A549 (cell line): Measurements from ENCODE around the gene RALGAPA1. TPM values are rescaled to one million over a fixed set of nuclear protein-coding genes. Genes with fewer than 3 reads are reported as not detected.

ENCODE experiments used
- ATAC-seq, 2 experiments: fragments of 200-7000 bp in 1 of 2; fragments of >200 bp in 1 of 2; cut with Nextera tagmentation in 1 of 2; cut with Tn5 transposase in 1 of 2; 3 replicates each; pipeline versions ENCODE4 v1.8.0 to v1.9.1; 2018 to 2020; ENCODE audit warnings: mild to moderate bottlenecking in 1 of 2, moderate library complexity in 1 of 2
- CTCF ChIA-PET: fragments of 300-600 bp; sonication (Branson Sonifier 250); formaldehyde crosslinking; extraction: SDS; loops from one replicate; lab custom pipeline; 2021; ENCODE audit warnings: antibody characterized with exemption, inconsistent platforms; lab: Yijun Ruan, JAX
- POLR2A ChIA-PET: fragments of 350-600 bp; formaldehyde crosslinking; extraction: SDS; loops from one replicate; lab custom pipeline; 2021; ENCODE audit warnings: antibody characterized with exemption, inconsistent platforms; lab: Yijun Ruan, JAX
- DNase-seq, 2 experiments: peaks; one replicate each; pipeline versions ENCODE4 v3.0.0 to v3.0.0-alpha.2; 2011 to 2016; ENCODE audit warnings: low read depth in 1 of 2, low spot score in 1 of 2
- FAIRE-seq: peaks from 2 replicates; lab custom pipeline; 2011; peaks lifted over from hg19 to GRCh38; lab: Jason Lieb, UNC
- H3K27ac ChIP-seq, 2 experiments: fragments of >200 bp; sonication (Bioruptor Twin); formaldehyde crosslinking; 3 replicates each; pipeline ENCODE4 v1.5.1; 2016 to 2017
- H3K4me1 ChIP-seq: fragments of >200 bp; sonication (Bioruptor Twin); formaldehyde crosslinking; 3 replicates; pipeline ENCODE4 v1.6.1; 2016
- H3K4me2 ChIP-seq: fragments of >200 bp; sonication (Bioruptor Twin); formaldehyde crosslinking; 3 replicates; pipeline ENCODE4 v1.6.1; 2016
- H3K4me3 ChIP-seq: fragments of >200 bp; sonication (Bioruptor Twin); formaldehyde crosslinking; 3 replicates; pipeline ENCODE4 v1.5.1; 2016
- H3K9me3 ChIP-seq: fragments of >200 bp; sonication (Bioruptor Twin); formaldehyde crosslinking; 3 replicates; pipeline ENCODE4 v1.6.1; 2016
- BHLHE40 ChIP-seq: IDR thresholded peaks from 2 replicates; pipeline ENCODE4 v1.6.1; 2012; ENCODE audit warnings: low read depth, low read length, inconsistent platforms
- CBX2 ChIP-seq: fragments of 200-600 bp; sonication (generic); IDR thresholded peaks from 2 replicates; pipeline ENCODE4 v1.6.1; 2016; ENCODE audit warnings: low read depth, mild to moderate bottlenecking, borderline replicate concordance
- CBX8 ChIP-seq: fragments of 200-600 bp; sonication (generic); IDR thresholded peaks from 2 replicates; pipeline ENCODE4 v1.6.1; 2016
- CEBPB ChIP-seq, 2 experiments: fragments of >200 bp in 1 of 2; sonication (Bioruptor Twin) in 1 of 2; formaldehyde crosslinking in 1 of 2; IDR thresholded peaks; 2 replicates each; pipeline ENCODE4 v1.6.1; 2012 to 2016
- CHD2 ChIP-seq: fragments of 150-350 bp; IDR thresholded peaks from 2 replicates; pipeline ENCODE4 v1.6.1; 2014; ENCODE audit warnings: low read length; ENCODE audit not compliant: partially characterized antibody
- EHF ChIP-seq: fragments of 250-450 bp; sonication (Bioruptor Pico); IDR thresholded peaks from 2 replicates; pipeline ENCODE4 v1.5.0; 2020; ENCODE audit warnings: mild to moderate bottlenecking
- EP300 ChIP-seq, 2 experiments: fragments of >200 bp; sonication (Bioruptor Twin); formaldehyde crosslinking; IDR thresholded peaks; 2 replicates in 1 of 2; 3 replicates in 1 of 2; pipeline ENCODE4 v1.6.1; 2016 to 2017
- ESRRA ChIP-seq: fragments of 150-350 bp; IDR thresholded peaks from 2 replicates; pipeline ENCODE4 v1.6.1; 2014; ENCODE audit warnings: mild to moderate bottlenecking, low read length, borderline replicate concordance
- FOXS1 ChIP-seq: fragments of 250-450 bp; sonication (Bioruptor Pico); IDR thresholded peaks from 2 replicates; pipeline ENCODE4 v1.5.0; 2020; ENCODE audit warnings: mild to moderate bottlenecking, moderate library complexity
- GATA3 ChIP-seq: IDR thresholded peaks from 2 replicates; pipeline ENCODE4 v1.6.1; 2012; ENCODE audit warnings: borderline replicate concordance
- HDAC2 ChIP-seq: fragments of 200-600 bp; sonication (generic); IDR thresholded peaks from 2 replicates; pipeline ENCODE4 v1.6.1; 2016
- HOXA7 ChIP-seq: fragments of 250-450 bp; sonication (Bioruptor Pico); IDR thresholded peaks from 2 replicates; pipeline ENCODE4 v1.5.0; 2020; ENCODE audit warnings: mild to moderate bottlenecking, moderate library complexity
- KDM5A ChIP-seq: fragments of 200-600 bp; sonication (generic); IDR thresholded peaks from 2 replicates; pipeline ENCODE4 v1.6.1; 2016; ENCODE audit warnings: antibody characterized with exemption, mild to moderate bottlenecking
- MAZ ChIP-seq: fragments of 150-350 bp; IDR thresholded peaks from 2 replicates; pipeline ENCODE4 v1.6.1; 2014; ENCODE audit warnings: antibody characterized with exemption, low read depth, low read length, borderline replicate concordance
- MYC ChIP-seq: IDR thresholded peaks from 2 replicates; pipeline ENCODE4 v1.6.1; 2012; ENCODE audit warnings: mild to moderate bottlenecking, inconsistent platforms, low read length, improper control_type of control experiment, borderline replicate concordance
- NFE2L2 ChIP-seq: fragments of 150-350 bp; conservative IDR thresholded peaks from 2 replicates; pipeline ENCODE4 v1.6.1; 2014; ENCODE audit warnings: low read length
- RCOR1 ChIP-seq: fragments of 150-350 bp; IDR thresholded peaks from 2 replicates; pipeline ENCODE4 v1.6.1; 2014; ENCODE audit warnings: antibody characterized with exemption, low read length, low read depth
- SREBF2 ChIP-seq: fragments of 450-650 bp; IDR thresholded peaks from 2 replicates; pipeline ENCODE4 v1.6.1; 2014; ENCODE audit warnings: mild to moderate bottlenecking, moderate library complexity
- TFCP2L1 ChIP-seq: fragments of 250-450 bp; sonication (Bioruptor Pico); IDR thresholded peaks from 2 replicates; pipeline ENCODE4 v1.5.0; 2021; ENCODE audit warnings: mild to moderate bottlenecking
- ZNF302 ChIP-seq: fragments of 250-450 bp; sonication (Bioruptor Pico); IDR thresholded peaks from 2 replicates; pipeline ENCODE4 v1.9.0; 2021; ENCODE audit warnings: inconsistent platforms, mild to moderate bottlenecking, moderate library complexity
- ZSCAN20 ChIP-seq: fragments of 250-450 bp; sonication (Bioruptor Pico); IDR thresholded peaks from 2 replicates; pipeline ENCODE4 v1.8.0; 2022; ENCODE audit warnings: mild to moderate bottlenecking, moderate library complexity
- WGBS: methylation state at CpG from one replicate; pipeline ENCODE4 v1.1.6; 2017; ENCODE audit errors: missing lambda C conversion rate; 5-methylcytosine and 5-hydroxymethylcytosine counted together
- polyA plus RNA-seq, 4 experiments: library from polyadenylated mRNA; depleted of rRNA in 3 of 4; stranded (reverse); fragments of >200 nt; fragmentation: RNase III in 1 of 4; extraction: RNeasy Plus Mini Kit Qiagen cat#74134 plus additional on column Dnase treatment in 1 of 4; gene quantifications; 2 replicates in 3 of 4; 3 replicates in 1 of 4; pipeline ENCODE4 v1.2.3, GENCODE V29; 2011 to 2017
- TF ChIP-seq, protein P1 (sequence below): IDR thresholded peaks from 2 replicates; pipeline ENCODE4 v1.6.1; 2012; ENCODE audit warnings: low read depth, borderline replicate concordance
- TF ChIP-seq, protein P2 (sequence below): IDR thresholded peaks from 2 replicates; pipeline ENCODE4 v1.6.1; 2012
- TF ChIP-seq, protein P3 (sequence below): fragments of >200 bp; sonication (Bioruptor Twin); formaldehyde crosslinking; IDR thresholded peaks from 3 replicates; pipeline ENCODE4 v1.6.1; 2016
- TF ChIP-seq, protein P4 (sequence below): IDR thresholded peaks from 2 replicates; pipeline ENCODE4 v1.6.1; 2012
- TF ChIP-seq, protein P5 (sequence below): fragments of 250-450 bp; sonication (Bioruptor Pico); IDR thresholded peaks from 2 replicates; pipeline ENCODE4 v1.5.0; 2021; ENCODE audit warnings: mild to moderate bottlenecking, moderate library complexity, borderline replicate concordance
- TF ChIP-seq, protein P6 (sequence below): fragments of 200-600 bp; sonication (generic); IDR thresholded peaks from 2 replicates; pipeline ENCODE4 v1.6.1; 2016; ENCODE audit warnings: antibody characterized with exemption, mild to moderate bottlenecking, moderate library complexity
- TF ChIP-seq, protein P7 (sequence below): fragments of 150-350 bp; IDR thresholded peaks from 2 replicates; pipeline ENCODE4 v1.6.1; 2014; ENCODE audit warnings: low read depth, mild to moderate bottlenecking, low read length

RALGAPA1 gene
- polyA plus RNA-seq, 2 of the 4 experiments (the other 2 are of a cell fraction) = 8.2 to 17.1 TPM

DNA sequence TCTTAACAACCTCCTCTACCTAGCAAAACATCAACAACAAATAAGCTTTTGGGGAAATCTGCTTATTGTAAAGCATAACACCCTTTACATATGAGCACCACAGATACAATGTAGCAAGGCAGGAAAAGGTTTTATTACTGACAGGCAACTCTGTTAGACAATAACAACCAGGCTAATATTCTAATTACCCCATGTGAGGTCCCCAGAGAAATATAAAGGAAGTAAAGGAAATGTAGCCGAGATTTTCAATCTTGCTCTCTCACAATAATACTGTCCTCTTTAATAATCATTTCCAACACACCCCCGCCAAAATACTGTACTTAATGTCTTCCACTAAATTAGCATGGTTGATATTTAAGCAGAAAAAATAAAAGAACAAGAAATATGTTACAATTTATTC lies 289.1 kb downstream of the RALGAPA1 start:
- no peak for ATAC-seq
- POLR2A ChIA-PET = no interaction called here
- Histone ChIP-seq H3K4me2 (no peak overlapping the region), H3K4me3 (no peak overlapping the region), H3K9me3 (peaks cover 13% of the 10 kb centered on the region), H3K4me1 (no peaks in the 10 kb centered on the region), H3K27ac (no peak overlapping the region)
- no peak for FAIRE-seq
- TF ChIP-seq SREBF2 (no peak), MAZ (no peak), CHD2 (no peak), CBX2 (no peak), EHF (no peak), ESRRA (no peak), ZSCAN20 (CRISPR knock-in tag) (no peak), ZNF302 (CRISPR knock-in tag) (no peak), FOXS1 (CRISPR knock-in tag) (no peak), MYC (no peak), BHLHE40 (no peak), CEBPB (IDR thresholded peaks at IDR 0.05) (no peak), NFE2L2 (no peak)
- TF ChIP-seq, protein P1, sequence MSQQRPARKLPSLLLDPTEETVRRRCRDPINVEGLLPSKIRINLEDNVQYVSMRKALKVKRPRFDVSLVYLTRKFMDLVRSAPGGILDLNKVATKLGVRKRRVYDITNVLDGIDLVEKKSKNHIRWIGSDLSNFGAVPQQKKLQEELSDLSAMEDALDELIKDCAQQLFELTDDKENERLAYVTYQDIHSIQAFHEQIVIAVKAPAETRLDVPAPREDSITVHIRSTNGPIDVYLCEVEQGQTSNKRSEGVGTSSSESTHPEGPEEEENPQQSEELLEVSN = no peak
- TF ChIP-seq, protein P2, sequence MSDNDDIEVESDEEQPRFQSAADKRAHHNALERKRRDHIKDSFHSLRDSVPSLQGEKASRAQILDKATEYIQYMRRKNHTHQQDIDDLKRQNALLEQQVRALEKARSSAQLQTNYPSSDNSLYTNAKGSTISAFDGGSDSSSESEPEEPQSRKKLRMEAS = no peak
- TF ChIP-seq, protein P3, sequence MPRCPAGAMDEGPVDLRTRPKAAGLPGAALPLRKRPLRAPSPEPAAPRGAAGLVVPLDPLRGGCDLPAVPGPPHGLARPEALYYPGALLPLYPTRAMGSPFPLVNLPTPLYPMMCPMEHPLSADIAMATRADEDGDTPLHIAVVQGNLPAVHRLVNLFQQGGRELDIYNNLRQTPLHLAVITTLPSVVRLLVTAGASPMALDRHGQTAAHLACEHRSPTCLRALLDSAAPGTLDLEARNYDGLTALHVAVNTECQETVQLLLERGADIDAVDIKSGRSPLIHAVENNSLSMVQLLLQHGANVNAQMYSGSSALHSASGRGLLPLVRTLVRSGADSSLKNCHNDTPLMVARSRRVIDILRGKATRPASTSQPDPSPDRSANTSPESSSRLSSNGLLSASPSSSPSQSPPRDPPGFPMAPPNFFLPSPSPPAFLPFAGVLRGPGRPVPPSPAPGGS = no peak
- CTCF ChIA-PET = no interaction called here
- 25% methylated on average over 2 of the region's 2 CpGs for WGBS
- no peak for DNase-seq

DNA sequence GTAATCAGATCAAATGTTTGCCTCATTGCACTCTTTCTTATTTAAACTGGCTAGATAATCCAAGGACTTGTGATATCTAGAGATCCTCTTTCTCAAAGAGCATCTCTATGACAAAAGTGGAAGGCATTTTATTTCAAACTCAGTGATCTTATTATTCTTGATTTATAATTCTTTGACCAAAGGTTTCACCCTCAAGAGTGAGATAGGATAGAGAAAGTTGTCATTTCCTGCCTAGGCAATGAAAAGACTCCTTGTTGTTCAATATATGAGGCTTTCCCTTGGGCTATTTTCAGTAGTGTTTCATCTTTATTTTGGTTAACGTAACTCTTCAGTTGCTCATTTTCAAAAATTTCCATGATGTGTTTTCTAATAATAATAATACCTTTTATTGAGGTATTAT lies 293.2 kb downstream of the RALGAPA1 start:
- no peaks in the 10 kb centered on the region for H3K9me3 ChIP-seq
- TF ChIP-seq HOXA7 (CRISPR knock-in tag) (no peak), KDM5A (no peak), BHLHE40 (no peak), CBX8 (no peak), RCOR1 (no peak), EP300 (IDR thresholded peaks at IDR 0.05) (no peak), CEBPB (IDR thresholded peaks at IDR 0.05) (no peak), TFCP2L1 (CRISPR knock-in tag) (no peak), HDAC2 (no peak), ESRRA (no peak), CBX2 (no peak), GATA3 (no peak)
- TF ChIP-seq, protein P4, sequence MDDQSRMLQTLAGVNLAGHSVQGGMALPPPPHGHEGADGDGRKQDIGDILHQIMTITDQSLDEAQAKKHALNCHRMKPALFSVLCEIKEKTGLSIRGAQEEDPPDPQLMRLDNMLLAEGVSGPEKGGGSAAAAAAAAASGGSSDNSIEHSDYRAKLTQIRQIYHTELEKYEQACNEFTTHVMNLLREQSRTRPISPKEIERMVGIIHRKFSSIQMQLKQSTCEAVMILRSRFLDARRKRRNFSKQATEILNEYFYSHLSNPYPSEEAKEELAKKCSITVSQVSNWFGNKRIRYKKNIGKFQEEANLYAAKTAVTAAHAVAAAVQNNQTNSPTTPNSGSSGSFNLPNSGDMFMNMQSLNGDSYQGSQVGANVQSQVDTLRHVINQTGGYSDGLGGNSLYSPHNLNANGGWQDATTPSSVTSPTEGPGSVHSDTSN = no peak
- TF ChIP-seq, protein P5, sequence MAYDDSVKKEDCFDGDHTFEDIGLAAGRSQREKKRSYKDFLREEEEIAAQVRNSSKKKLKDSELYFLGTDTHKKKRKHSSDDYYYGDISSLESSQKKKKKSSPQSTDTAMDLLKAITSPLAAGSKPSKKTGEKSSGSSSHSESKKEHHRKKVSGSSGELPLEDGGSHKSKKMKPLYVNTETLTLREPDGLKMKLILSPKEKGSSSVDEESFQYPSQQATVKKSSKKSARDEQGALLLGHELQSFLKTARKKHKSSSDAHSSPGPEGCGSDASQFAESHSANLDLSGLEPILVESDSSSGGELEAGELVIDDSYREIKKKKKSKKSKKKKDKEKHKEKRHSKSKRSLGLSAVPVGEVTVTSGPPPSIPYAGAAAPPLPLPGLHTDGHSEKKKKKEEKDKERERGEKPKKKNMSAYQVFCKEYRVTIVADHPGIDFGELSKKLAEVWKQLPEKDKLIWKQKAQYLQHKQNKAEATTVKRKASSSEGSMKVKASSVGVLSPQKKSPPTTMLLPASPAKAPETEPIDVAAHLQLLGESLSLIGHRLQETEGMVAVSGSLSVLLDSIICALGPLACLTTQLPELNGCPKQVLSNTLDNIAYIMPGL (CRISPR knock-in tag) = no peak
- TF ChIP-seq, protein P1 = no peak
- TF ChIP-seq, protein P6, sequence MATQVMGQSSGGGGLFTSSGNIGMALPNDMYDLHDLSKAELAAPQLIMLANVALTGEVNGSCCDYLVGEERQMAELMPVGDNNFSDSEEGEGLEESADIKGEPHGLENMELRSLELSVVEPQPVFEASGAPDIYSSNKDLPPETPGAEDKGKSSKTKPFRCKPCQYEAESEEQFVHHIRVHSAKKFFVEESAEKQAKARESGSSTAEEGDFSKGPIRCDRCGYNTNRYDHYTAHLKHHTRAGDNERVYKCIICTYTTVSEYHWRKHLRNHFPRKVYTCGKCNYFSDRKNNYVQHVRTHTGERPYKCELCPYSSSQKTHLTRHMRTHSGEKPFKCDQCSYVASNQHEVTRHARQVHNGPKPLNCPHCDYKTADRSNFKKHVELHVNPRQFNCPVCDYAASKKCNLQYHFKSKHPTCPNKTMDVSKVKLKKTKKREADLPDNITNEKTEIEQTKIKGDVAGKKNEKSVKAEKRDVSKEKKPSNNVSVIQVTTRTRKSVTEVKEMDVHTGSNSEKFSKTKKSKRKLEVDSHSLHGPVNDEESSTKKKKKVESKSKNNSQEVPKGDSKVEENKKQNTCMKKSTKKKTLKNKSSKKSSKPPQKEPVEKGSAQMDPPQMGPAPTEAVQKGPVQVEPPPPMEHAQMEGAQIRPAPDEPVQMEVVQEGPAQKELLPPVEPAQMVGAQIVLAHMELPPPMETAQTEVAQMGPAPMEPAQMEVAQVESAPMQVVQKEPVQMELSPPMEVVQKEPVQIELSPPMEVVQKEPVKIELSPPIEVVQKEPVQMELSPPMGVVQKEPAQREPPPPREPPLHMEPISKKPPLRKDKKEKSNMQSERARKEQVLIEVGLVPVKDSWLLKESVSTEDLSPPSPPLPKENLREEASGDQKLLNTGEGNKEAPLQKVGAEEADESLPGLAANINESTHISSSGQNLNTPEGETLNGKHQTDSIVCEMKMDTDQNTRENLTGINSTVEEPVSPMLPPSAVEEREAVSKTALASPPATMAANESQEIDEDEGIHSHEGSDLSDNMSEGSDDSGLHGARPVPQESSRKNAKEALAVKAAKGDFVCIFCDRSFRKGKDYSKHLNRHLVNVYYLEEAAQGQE = no peak
- TF ChIP-seq, protein P7, sequence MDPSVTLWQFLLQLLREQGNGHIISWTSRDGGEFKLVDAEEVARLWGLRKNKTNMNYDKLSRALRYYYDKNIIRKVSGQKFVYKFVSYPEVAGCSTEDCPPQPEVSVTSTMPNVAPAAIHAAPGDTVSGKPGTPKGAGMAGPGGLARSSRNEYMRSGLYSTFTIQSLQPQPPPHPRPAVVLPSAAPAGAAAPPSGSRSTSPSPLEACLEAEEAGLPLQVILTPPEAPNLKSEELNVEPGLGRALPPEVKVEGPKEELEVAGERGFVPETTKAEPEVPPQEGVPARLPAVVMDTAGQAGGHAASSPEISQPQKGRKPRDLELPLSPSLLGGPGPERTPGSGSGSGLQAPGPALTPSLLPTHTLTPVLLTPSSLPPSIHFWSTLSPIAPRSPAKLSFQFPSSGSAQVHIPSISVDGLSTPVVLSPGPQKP = no peak
- H3K27ac ChIP-seq = no peak overlapping the region
- H3K4me3 ChIP-seq = no peak overlapping the region
- peak; percentile 7 for FAIRE-seq
- 79% methylated on average over 1 of the region's 1 CpG for WGBS
- CTCF ChIA-PET = no interaction called here
- DNase-seq = no peak
- no peak overlapping the region for H3K4me2 ChIP-seq
- no peaks in the 10 kb centered on the region for H3K4me1 ChIP-seq
- no peak for ATAC-seq
- POLR2A ChIA-PET = no interaction called here
